Body of pancreas (tissue), 4 donors: ENCODE data around the gene OSBPL9.

ENCODE experiments used
- POLR2A ChIP-seq, 3 donors: fragments of 450-650 bp; IDR thresholded peaks; one replicate each; pipeline ENCODE4 v1.6.1; 2016; ENCODE audit warnings: antibody characterized with exemption in 3 of 3, mild to moderate bottlenecking in 2 of 3
- TF ChIP-seq, protein P1 (sequence below), 7 experiments: fragments of 450-650 bp in 4 of 7; fragments of 200-600 bp in 3 of 7; sonication (generic) in 3 of 7; IDR thresholded peaks; one replicate each; pipeline ENCODE4 v1.5.1; 2016 to 2019; ENCODE audit warnings: antibody characterized with exemption in 7 of 7

DNA sequence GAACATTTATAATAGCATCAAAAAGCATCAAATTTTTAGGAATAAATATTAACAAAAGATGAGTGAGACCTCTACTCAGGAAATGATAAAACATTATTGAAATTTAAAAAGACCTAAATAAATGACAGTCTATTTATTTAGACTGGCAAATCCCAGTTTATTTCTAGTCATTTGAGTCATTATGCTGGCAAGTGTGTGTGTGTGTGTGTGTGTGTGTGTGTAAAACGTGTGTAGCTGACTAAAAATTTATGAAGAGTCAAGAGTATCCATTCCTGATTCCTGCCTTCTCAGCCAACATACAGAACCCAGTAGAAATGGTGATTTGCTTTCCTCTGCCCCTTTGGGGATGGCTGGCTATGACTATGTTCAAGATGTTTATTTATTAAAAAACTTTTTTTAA lies 46.2 kb downstream of the OSBPL9 start:
- TF ChIP-seq POLR2A (IDR thresholded peaks at IDR 0.05) = no peak
- TF ChIP-seq, protein P1, sequence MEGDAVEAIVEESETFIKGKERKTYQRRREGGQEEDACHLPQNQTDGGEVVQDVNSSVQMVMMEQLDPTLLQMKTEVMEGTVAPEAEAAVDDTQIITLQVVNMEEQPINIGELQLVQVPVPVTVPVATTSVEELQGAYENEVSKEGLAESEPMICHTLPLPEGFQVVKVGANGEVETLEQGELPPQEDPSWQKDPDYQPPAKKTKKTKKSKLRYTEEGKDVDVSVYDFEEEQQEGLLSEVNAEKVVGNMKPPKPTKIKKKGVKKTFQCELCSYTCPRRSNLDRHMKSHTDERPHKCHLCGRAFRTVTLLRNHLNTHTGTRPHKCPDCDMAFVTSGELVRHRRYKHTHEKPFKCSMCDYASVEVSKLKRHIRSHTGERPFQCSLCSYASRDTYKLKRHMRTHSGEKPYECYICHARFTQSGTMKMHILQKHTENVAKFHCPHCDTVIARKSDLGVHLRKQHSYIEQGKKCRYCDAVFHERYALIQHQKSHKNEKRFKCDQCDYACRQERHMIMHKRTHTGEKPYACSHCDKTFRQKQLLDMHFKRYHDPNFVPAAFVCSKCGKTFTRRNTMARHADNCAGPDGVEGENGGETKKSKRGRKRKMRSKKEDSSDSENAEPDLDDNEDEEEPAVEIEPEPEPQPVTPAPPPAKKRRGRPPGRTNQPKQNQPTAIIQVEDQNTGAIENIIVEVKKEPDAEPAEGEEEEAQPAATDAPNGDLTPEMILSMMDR (IDR thresholded peaks at IDR 0.05) = no peak
